ENCODE data around the gene ZNF888.
"Not testable (repeated sequence)": the region's sequence is repeated elsewhere in the genome, so short reads cannot be mapped to it uniquely, and the experiment has no call there.

The ZNF888 gene

DNA sequence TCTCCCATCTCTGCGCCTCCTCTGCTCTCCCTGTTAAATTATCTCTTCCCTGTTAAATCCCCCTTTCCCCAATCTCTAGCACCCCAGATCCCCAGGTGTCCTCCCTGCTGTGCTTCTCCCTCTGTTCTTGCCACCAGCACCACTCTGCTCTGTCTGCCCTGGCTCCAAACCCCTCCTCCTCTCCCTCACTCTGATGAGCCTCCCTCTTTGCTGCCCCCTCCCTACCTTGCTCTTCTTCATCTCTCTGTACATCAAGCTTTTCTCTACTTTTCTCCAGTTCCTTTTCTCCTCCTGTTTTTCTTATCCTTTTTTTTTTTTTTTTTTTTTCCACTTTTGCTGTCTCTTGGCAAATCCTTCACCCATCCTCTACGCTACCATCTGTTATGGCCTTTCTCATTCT is 18.3 kb upstream of the ZNF888 start:
- not testable (repeated sequence) for DNase-seq

DNA sequence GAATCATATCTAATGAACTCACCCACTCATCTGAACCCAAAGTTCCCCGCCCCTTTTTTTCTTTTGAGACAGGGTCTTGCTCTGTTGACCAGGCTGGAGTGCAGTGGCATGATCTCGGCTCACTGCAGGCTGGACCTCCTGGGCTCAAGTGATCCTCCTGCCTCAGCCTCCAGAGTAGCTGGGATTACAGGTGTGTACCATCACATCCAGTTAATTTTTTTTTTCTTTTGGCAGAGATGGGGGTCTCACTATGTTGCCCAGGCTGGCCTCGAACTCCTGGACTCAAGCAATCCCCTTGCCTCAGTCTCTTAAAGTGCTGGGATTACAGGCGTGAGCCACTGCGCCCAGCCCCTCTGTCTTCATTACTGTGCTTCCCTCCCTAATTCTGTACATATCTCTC is 17.7 kb upstream of the ZNF888 start:
- not testable (repeated sequence) for DNase-seq

DNA sequence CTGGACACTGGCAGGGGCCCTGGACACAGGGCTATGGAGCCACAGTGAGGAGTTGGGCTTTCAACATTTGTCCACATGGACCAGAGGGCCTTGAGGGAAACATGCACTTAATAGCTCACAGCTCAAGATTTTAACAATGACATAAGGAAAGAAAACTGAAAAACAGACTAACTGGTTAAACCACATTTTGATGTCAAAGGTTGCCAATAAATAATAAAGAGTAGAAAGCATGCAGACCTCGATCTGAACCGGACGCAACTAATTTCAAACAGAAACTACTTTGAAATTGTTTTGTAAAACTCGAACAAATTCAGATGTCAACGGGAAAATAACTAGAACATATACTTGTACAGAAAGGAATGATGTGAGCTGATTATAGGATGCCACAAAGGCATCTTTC is 15.5 kb upstream of the ZNF888 start:
- DNase-seq = no peak

DNA sequence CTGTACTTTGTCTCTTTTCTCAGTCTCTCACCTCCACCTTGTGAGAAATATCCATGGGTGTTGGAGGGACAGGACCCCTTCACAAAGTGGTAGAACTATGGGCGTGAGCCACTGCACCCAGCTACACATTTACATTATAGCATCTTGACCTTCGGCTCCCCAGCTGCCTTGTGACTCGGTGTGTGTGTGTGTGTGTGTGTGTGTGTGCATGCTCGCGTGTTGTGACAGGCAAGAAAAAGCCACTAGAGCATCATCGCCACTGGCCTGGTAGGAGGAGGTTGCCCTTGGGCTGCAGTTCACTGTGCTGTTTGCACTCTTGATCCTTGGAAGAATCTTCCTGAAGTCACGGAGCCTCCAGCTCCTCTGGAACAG is 13.7 kb upstream of the ZNF888 start:
- no peak for DNase-seq

DNA sequence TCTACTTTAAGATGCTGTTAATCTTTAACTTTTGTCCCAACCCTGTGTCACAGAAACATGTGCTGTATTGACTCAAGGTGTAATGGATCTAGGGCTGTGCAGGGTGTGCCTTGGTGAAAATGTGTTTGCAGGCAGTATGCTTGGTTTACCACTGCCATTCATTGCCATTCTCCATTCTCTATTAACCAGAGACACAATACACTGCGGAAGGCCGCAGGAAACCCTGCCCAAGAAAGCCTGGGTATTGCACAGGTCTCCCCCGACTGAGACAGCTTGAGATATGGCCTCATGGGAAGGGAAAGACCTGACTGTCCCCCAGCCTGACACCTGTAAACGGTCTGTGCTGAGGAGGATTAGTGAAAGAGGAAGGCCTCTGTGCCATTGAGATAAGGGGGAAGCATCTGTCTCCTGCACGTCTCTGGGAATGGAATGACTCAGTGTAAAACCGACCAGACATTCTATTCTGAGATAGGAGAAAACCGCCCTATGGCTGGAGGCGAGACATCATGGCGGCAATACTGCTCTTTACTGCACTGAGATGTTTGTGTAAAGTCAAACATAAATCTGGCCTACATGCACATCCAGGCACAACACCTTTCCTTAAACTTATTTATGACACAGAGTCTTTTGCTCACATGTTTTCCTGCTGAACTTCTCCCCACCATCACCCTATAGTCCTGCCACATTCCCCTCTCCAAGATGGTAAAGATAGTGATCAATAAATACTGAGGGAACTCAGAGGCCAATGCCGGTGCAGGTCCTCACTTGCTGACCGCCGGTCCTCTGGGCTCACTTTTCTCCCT is 13.1 kb upstream of the ZNF888 start:
- DNase-seq = no peak

DNA sequence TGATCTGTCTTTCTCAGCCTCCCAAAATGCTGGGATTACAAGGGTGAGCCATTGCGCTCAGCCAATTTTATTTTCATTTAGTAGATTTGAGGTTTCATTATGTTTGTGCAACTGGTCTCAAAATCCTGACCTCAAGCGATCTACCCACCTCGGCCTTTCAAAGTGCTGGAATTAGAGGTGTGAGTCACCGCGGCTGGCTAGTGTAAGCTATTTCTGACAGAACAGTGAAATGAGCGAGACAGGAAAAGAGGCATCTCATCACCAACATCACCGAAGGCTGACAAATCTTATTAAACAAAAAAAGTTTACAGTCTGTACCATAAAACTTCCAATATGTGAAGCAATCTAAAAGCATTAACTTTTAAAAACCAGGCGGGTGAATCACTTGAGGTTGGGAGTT is 12.2 kb upstream of the ZNF888 start:
- DNase-seq = no peak

DNA sequence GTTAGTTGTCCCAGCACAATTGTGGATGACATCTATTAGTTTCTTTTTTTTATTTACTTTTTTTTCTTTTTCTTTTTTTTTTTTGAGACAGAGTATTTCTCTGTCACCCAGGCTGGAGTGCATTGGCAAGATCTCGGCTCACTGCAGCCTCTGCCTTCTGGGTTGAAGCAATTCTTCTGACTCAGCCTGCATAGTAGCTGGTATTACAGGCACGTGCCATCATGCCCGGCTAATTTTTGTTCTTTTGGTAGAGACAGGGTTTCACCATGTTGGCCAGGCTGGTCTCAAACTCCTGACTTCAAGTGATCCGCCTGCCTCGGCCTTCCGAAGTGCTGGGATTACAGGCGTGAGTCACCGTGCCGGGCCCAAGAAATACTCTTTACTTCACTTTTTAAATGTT is 1.4 kb upstream of the ZNF888 start:
- DNase-seq = not testable (repeated sequence)

DNA sequence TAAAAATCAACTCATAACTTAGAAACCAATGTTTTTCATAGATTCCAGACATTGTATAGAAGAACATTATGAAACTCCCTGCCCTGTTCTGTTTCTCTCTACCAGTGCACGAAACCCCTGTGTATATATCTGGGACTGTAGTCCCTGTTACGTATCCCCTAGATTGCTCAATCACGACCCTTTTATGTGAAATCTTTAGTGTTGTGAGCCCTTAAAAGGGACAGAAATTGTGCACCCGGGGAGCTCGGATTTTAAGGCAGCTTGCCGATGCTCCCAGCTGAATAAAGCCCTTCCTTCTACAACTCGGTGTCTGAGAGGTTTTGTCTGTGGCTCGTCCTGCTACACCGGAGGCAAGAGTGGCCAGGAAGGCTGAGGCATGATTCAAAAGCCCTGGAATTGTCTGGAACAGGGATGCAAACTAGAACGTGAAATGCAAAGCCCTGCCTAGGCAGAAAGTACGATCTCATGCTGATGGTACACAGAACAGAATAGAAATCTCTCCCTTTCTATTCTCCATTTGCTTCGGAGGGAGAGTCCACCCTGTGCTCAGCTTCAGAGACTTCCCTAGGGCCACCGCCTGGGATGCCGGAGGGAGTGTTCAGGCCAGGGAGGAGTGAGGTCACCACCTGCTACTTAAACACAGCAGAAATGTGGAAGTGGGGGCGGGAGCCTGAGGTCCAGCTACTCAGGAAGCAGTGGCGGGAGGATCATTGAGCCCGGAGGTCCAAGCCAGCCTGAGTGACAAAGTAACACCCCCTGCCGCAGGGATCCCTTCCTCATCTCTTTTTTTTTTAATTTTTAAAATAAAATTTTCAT is 758 bp upstream of the ZNF888 start:
- no peak for DNase-seq

DNA sequence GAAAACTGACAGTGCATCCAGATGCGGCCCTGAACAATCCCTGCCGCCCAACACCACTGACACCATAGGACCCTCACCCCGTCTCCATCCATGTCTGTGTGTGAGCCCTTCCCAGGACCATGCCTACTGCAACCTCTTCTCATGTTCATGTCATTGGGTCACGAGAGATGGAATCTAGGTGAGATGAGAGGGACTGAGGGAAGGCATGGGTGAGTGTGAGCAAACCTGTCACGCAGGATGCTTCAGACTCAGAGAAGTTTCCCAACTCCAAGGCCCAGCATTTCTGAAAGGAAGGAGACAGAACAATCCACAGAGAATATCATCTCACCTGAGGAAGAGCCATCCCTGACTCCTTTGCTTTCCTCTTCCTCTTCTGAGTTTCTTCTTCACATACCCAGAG is 5.7 kb downstream of the ZNF888 start:
- no peak for DNase-seq

DNA sequence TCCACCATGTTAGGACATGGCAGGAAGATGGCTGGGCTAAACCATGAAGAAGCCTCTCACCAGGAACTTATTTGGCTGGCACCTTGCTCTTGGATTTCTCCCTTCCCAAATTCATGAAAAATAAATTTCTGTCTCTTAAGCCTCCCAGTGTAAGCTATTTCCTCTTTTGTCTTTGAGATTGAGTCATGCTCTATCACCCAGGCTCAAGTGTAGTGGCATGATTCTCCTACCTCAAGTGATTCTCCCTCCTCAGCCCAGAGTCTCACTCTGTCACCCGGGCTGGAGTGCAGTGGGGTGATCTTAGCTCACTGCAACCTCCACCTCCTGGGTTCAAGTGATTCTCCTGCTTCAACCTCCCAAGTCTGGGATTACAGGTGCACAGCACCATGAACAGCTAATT is 12.6 kb downstream of the ZNF888 start:
- no peak for DNase-seq

DNA sequence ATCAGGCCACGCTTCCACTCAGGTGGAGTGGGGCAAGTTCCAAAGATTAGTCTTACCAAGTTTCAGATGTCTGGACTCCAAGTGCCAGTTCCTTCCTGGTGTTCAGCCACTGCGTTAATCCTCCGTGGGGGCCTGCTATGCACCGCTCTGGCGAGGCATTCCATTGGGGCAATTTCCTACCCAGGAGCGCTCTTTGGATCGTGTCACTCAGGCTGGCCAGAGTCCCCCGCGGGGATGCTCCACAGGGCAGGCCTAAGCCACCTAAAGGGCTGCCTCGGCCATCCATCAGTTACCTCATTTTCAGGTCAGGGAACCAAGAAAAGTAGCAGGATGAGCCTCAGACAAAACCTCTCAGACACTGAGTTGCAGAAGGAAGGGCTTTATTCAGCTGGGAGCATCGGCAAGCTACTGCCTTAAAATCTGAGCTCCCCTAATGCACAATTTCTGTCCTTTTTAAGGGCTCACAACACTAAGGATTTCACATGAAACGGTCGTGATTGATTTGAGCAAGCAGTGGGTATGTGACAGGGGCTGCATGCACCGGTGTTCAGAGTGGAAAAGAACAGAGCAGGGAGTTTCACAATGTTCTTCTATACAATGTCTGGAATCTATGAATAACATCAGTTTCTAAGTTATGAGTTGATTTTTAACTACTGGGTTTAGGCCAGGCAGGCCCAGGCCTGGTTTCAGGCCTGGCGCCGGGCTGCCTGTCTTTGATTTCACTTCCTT is 19.0 kb downstream of the ZNF888 start:
- not testable (repeated sequence) for DNase-seq

DNA sequence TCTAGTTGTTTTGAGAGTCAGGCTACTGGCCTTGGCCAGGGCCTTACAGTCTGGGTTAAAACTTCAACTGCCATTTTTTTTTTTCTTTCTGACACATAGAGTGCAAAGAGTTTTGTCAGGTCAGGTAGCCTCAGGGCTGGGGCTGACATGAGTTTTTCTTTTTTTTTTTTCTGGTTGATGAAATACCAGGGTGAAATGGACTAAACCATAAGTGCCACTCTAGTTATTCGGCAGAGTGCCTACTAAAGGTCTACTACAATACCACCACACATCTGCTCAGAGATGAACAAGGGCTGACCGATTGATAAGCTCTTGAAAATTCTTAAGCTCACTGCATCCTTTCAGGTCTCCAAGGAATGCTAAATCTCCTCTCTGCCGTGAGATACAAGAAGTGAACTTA is 21.4 kb downstream of the ZNF888 start:
- DNase-seq = no peak

DNA sequence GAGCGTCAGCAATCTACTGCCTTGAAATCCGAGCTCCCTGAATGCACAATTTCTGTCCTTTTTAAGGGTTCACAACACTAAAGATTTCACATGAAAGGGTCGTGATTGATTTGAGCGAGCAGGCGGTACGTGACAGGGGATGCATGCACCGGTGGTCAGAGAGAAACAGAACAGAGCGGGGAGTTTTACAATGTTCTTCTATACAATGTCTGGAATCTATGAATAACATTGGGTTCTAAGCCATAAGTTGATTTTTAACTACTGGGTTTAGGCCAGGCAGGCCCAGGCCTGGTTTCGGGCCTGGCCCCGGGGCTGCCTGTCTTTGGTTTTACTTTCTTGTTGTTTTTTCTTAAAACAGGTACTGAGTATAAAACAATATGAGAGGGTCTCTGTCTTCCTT is 24.6 kb downstream of the ZNF888 start:
- DNase-seq = not testable (repeated sequence)

DNA sequence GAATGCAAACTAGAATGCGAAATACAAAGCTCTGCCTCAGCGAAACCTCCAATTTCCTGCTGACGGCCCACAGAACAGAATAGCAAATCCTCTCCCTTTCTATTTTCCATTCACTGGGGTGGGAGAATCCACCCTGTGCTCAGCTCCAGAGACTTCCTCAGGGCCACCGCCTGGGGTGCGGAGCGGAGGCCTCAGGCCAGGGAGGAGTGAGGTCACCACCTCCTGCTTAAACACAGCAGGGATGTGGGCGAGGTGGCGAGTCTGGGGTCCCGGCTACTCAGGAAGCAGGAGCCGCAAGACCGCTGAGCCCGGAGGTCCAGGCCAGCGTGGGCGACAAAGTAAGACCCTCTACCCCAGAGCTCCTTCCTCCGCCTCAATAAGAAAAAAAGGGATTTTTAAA is 25.1 kb downstream of the ZNF888 start:
- no peak for DNase-seq

DNA sequence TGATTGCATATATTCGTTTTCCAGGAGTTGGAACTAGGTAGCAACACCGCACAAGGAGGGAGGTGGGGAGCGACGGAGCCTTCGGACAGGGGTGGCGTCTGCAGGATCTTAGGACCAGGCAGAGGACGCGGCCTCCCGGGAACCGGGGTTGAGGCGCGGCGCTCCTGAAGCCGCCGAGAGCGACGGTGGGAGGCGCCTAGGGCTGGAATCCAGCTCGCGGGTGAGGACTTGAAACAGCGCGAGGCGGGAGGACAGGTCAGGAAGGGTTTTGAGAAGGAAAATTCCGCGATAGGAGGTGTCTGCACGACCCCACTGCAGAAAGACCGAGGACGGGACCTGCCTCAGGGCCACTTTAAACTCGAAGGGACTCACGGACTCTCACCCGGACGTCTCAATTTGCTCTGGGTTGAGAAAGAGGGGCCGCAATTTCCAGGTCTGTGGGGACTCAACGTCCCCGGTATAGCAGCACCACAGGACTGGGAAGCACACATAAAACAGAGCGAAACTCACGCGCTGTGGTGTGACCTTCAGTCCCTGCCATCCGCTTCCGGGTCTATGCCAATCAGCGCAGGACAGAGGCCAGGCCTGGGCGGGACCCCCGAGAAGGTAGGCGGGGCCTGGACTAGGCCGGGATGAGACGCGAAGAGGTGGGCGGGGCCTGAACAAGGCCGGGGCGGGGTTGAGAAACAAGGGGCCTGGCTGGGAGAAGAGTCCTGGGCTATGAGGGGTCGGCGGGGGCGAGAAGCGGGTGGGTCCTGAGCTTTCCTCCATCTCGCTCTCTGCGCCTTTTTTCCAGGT is 25.9 kb downstream of the ZNF888 start, which contains the start of gene ZNF320:
Gene ZNF320, minus strand, starts transcription at position 498 of the 798 bp plus-strand sequence. CDS start 7,380 bp downstream, outside the sequence.
- DNase-seq = peak; percentile 89

DNA sequence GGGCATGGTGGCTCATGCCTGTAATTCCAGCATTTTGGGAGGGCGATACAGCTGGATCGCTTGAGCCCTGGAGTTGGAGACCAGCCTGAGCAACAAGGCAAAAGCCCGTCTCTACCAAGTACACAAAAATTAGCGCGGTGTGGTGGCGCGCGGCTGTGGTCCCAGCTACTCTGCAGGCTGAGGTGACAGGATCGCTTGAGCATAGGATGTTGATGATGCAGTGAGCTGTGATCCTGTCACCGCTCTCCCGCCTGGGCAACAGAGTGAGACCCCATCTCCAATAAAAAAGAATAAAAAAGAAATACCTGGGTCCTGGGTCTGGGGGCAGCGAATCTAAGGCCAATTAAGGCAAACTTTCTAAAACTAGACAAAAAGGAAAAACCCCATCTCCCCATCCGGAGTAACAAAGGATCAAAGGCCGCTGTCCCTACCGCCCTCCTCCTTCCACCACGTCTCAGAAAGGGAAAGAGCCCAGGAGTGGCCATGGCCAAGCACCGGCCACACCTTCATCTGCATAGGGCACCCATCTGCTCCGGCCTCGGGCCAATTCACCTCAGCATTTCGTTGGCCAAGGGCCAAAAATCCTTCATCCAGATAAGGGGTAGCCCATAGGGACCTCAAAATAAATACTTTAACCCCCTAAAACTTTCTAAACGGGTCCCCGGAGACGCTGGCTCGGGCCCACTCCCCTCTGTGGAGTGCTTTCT is 26.6 kb downstream of the ZNF888 start:
- DNase-seq = no peak

DNA sequence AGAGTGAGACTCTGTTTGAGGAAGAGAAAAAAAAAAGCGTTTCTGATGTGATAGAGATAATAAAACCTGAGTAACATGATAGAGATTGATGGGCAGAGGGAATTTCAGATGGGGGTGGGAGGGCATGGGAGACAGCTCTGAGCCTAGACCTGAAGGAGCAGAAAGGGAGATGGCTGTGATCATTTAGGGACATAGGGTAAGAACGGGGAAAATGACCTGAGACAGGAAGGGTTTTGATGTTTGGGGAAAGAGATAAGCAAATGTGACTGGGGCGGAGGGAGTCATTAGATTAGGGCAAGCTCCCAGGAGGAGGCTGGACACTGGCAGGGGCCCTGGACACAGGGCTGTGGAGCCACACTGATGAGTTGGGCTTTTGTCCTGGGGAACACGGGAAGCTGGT is 31.9 kb downstream of the ZNF888 start:
- no peak for DNase-seq

DNA sequence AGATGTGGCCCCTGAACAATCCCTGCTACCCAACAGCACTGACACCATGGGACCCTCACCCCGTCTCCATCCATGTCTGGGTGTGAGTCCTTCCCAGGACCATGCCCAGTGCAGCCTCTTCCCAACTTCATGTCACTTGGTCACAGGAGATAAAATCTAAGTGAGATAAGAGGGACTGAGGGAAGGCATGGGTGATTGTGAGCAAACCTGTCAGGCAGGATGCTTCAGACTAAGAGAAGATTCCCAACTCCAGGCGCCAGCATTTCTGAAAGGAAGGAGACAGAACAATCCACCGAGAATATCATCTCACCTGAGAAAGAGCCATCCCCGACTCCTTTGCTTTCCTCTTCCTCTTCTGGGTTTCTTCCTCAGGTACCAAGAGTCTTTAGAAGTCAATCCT is 33.3 kb downstream of the ZNF888 start:
- no peak for DNase-seq

DNA sequence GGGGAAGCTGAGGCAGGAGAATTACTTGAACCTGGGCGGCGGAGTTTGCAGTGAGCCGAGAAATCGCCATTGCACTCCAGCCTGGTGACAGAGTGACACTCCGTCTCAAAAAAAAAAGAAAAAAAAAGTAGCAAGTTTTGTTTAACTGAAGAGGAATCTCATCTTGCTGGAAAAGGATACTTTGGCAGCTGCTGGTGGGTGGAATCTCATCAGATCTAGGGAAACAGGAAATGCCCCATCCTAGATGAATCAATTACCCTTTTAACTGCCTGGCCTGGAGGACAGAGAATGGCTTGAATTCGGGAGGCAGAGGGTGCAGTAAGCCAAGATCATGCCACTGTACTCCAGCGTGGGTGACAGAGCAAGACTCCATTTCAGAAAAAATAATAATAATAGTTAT is 34.2 kb downstream of the ZNF888 start:
- DNase-seq = no peak

DNA sequence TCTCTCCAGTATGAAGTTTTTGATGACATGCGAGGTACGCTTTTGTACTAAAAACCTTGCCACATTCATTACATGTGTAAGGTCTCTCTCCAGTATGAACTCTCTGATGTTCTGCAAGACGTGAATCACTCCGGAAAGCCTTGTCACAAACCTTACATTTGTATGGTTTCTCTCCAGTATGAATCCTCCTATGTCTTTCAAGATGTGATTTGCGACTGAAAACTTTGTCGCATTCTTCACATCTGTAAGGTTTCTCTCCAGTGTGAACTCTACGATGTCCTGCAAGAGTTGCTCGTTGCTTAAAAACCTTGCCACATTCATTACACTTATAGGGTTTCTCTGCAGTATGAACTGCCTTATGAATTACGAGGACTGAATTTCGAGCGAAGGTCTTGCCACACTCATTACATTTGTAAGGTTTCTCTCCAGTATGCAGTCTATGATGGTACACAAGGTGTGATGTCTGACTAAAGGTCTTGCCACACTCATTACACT is 42.3 kb downstream of the ZNF888 start:
- no peak for DNase-seq

DNA sequence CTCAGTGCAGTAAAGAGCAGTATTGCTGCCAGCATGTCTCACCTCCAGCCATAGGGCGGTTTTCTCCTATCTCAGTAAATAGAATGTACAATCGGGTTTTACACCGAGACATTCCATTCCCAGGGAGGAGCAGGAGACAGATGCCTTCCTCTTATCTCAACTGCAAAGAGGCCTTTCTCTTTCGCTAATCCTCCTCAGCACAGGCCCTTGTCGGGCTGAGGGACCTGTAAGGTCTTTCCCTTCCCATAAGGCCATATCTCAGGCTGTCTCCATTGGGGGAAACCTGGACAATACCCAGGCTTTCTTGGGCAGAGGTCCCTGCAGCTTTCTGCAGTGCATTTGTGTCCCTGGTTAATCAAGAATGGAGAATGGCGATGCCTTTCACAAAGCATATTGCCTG is 50.2 kb downstream of the ZNF888 start:
- DNase-seq = not testable (repeated sequence)

DNA sequence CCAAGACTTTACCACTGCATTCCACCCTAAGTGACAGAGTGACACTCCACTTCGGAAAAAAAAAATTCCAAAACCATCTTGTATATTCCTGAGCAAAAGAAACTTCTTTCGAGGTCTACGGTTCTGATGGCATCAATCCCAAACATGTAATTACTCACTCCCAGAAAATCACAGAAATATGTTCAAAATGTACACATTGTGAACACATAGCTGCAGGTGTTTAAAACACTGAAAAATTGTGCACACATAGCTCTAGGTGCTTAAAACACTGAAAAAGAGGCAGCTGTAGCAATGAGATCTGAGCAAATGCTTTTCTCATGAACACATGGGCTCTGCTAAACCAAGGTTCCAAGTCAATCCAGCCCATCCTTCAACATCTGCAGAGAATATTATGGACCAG is 51.8 kb downstream of the ZNF888 start:
- no peak for DNase-seq

All from stimulated activated CD4-positive, alpha-beta T cell treated with anti-CD3 and anti-CD28 coated beads, Interleukin-4, amount 100 ng/mL, for 1 hour (primary cell).